Peyer's patch (tissue), 4 donors: ENCODE results near the gene CMPK2.

Experiments used
- POLR2A ChIP-seq, 2 donors: fragments of 450-650 bp; IDR thresholded peaks; one replicate each; pipeline ENCODE4 v1.5.1; 2017; ENCODE audit warnings: antibody characterized with exemption in 2 of 2, mild to moderate bottlenecking in 2 of 2, moderate library complexity in 2 of 2
- TF ChIP-seq, protein P1 (sequence below), 6 experiments: fragments of 450-650 bp in 4 of 6; fragments of 200-600 bp in 2 of 6; sonication (generic) in 1 of 6; IDR thresholded peaks; one replicate each; pipeline ENCODE4 v1.5.1; 2017 to 2019; ENCODE audit warnings: antibody characterized with exemption in 6 of 6, mild to moderate bottlenecking in 3 of 6, moderate library complexity in 1 of 6

DNA sequence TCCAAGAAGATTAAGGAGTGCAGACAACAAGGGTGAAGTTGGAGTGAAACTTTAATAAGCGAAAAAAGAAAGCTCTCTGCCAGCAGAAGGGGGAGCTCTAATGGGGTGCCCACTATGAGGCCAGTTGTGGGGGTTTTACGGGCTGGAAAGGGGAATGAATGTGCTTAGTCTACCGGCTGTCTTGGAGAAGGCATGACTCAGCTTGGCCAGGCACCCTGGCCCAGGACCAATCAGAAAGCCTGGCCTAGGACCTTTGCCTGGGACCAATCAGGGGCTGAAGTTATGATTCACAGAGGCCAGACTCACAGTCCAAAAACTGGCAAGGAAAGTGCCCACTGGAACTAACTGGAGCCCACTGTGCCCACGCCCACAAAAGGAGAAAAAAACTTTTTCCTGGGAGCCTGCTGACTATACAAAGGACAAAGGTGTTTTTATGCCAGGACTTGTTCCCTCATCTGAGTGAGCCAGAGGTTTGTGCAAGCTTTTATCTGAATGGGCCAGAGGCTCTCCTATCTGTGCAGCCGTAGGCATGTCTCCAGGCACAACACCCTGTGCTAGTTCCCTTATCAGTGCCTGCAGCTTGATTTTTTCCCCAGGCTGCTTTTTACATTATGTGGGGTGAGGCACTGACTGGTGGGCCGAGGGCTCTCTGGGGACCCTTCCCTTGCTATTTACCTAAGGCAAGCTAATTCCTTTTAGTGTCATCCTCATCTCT, 18.6 kb downstream of the CMPK2 start:
- TF ChIP-seq, protein P1, sequence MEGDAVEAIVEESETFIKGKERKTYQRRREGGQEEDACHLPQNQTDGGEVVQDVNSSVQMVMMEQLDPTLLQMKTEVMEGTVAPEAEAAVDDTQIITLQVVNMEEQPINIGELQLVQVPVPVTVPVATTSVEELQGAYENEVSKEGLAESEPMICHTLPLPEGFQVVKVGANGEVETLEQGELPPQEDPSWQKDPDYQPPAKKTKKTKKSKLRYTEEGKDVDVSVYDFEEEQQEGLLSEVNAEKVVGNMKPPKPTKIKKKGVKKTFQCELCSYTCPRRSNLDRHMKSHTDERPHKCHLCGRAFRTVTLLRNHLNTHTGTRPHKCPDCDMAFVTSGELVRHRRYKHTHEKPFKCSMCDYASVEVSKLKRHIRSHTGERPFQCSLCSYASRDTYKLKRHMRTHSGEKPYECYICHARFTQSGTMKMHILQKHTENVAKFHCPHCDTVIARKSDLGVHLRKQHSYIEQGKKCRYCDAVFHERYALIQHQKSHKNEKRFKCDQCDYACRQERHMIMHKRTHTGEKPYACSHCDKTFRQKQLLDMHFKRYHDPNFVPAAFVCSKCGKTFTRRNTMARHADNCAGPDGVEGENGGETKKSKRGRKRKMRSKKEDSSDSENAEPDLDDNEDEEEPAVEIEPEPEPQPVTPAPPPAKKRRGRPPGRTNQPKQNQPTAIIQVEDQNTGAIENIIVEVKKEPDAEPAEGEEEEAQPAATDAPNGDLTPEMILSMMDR (IDR thresholded peaks at IDR 0.05) = no peak
- TF ChIP-seq POLR2A (IDR thresholded peaks at IDR 0.05) = no peak
